Measurements from ENCODE around the gene PPP1R15A.
"Not testable (repeated sequence)": the region's sequence is repeated elsewhere in the genome, so short reads cannot be mapped to it uniquely, and the experiment has no call there.

GRCh38 chr19:48871471-48872181 lies 595 bp upstream of the PPP1R15A start:
- not testable (repeated sequence) for TF ChIP-seq CTCF, POLR2A (IDR thresholded peaks at IDR 0.05)
